Measurements from ENCODE around the gene ANKRD13A.
A peak's percentile ranks its signal among the peaks of the same experiment; 100 is the strongest.
"Not testable (repeated sequence)": the region's sequence is repeated elsewhere in the genome, so short reads cannot be mapped to it uniquely, and the experiment has no call there.

The ANKRD13A gene

GRCh38 chr12:109983432-109984142 is 15.6 kb upstream of the ANKRD13A start:
- no peak for DNase-seq (ENCODE audit: low read depth in 2 of 3, low spot score in 2 of 3)

- DNase-seq (ENCODE audit: low read depth in 2 of 3, low spot score in 2 of 3), result not testable (repeated sequence)
Observed at GRCh38 chr12:109986236-109986635, 13.0 kb upstream of the ANKRD13A start.

GRCh38 chr12:109987615-109988014 is 11.6 kb upstream of the ANKRD13A start:
- DNase-seq (ENCODE audit: low read depth in 2 of 3, low spot score in 2 of 3), result no peak

DNA sequence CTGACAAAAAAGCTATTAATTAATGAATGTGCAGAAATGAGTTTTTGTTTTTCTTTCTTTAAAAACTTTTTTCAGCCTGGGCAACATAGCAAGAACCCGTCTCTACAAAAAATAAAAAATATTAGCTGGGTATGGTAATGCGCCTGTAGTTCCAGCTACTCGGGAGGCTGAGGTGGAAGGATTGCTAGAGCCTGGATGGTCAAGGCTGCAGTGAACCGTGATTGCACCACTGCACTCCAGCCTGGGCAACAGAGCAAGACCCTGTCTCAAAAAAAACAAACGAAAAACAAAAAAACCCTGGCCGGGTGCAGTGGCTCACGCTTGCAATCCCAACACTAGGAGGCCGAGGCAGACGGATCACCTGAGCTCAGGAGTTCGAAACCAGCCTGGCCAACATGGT is 11.0 kb upstream of the ANKRD13A start:
- DNase-seq (ENCODE audit: low read depth in 2 of 3, low spot score in 2 of 3), result no peak

DNA sequence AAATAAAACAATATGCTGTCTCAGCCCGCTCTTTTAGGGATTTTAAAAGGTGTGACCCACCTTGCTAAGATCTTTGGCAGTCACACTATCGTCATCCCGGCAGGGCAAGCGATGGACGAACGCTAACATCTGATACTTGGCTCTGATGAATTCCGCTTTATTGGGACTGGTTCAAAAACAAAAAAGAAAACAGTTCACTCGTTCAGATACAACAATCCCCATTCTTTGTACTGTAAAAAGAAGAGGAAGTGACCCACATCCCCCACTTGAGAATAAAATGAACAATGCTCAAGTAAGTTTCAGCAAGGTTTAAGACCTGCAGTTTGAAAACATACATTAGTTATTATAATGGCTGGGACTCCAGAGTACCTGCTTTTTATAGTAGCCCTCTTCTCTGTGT is 10.3 kb upstream of the ANKRD13A start:
- no peak for DNase-seq (ENCODE audit: low read depth in 2 of 3, low spot score in 2 of 3)

DNA sequence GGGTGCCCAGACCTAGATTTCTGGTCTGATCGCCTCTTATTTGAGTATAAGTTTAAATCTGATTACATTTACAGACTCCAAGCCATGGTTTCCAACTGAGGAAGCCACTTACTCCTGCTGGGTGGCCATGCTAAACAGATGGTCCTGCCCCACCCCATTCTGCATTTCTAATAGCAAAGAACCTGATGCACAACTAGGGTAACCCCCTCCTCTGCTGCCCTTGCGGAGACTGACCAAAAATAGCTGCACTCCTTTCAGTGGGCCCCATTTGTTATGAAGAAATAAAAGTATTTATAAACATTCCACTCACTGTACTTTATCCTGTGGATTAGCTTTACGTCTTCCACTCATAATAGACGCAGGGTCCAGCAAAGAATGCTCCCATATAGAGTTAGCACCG is 9.8 kb upstream of the ANKRD13A start:
- DNase-seq (ENCODE audit: low read depth in 2 of 3, low spot score in 2 of 3), result no peak

DNA sequence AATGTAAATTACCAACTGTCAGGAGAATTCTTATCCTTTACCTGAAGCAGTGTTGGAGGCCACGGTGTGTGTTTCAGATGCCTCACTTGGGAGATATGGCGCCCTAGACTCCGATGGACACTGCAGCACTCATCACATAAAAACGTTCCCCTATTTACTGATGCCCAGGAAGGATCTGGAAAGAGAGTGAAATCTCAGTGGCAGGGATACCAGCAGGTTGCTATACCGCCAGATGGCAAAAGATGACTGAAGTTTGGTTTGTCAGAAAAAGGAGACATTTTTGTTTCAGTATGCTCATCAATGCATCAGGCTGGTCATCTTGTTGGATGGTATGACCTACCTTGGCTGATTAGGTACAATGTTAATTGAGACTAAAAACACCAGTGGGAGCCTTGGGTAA is 7.6 kb upstream of the ANKRD13A start:
- DNase-seq (ENCODE audit: low read depth in 2 of 3, low spot score in 2 of 3), result no peak

DNA sequence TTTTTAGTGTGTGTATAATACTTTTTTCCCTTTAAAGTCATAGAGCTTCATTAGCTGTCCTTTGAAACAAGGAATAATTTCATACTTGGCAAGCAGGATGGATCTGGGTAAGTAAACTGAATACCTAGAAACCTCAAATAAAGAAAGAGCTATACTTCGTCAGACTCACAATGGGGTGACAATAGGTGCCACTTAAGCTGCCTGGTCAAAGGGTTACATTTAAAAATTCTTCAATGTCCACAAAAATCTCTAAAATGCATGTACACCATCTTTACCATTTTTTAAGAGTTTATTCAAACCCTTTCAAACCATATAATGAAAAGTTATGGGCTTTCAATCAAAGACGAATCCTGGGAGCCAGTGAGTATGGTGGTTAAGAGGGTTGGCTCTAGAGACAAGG is 6.1 kb upstream of the ANKRD13A start:
- no peak for DNase-seq (ENCODE audit: low read depth in 2 of 3, low spot score in 2 of 3)

DNA sequence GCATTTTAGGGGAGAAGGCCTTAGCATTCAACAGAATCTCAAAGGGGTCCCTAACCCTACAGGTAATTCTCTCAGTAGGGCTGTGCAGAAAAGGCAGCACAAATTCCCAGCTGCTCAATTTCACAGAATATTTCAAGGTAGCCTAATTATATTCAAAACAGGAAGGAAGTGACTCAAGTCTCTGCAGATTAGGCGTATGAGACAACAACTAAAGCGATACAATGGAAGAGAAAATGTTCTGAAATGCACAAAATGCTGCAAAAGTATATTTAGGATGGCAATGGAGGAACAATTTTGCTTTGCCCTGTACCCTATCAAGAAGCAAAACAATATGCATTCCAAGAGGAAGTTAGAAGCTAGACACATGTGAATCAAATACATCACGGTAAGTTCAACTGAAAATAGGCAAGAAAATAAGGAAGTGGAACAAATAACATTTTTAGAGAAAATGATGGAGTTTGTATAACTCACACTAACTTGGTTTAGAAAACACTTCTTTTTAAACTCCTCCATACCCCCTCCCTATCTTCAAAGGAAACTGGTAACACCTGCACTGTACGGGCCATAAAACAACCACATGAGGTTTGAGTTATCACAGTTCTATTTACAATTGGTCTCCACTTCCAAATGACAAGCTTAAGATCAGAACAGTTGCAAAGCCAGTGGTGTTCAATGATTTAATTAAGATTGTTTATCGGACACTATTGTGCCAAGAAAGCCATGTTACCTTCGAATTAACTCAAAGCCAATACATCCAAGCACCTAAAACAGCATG is 4.6 kb upstream of the ANKRD13A start:
- DNase-seq (ENCODE audit: low read depth in 2 of 3, low spot score in 2 of 3), result no peak

- DNase-seq (ENCODE audit: low read depth in 2 of 3, low spot score in 2 of 3), result no peak
Observed at GRCh38 chr12:109995361-109995685, 3.9 kb upstream of the ANKRD13A start.

GRCh38 chr12:109995686-109996482 is 3.3 kb upstream of the ANKRD13A start, which contains the start of gene GIT2:
Gene GIT2 (minus strand): TSS chr12:109996368. CDS start chr12:109996224, 144 bp downstream.
- peak; percentile 75 to 90 (median 89) for DNase-seq (ENCODE audit: low read depth in 2 of 3, low spot score in 2 of 3)

GRCh38 chr12:109996483-109996853 is 2.8 kb upstream of the ANKRD13A start:
- no peak for DNase-seq (ENCODE audit: low read depth in 2 of 3, low spot score in 2 of 3)

- DNase-seq (ENCODE audit: low read depth in 2 of 3, low spot score in 2 of 3), result no peak
Observed at GRCh38 chr12:109997393-109997792, 1.8 kb upstream of the ANKRD13A start.

GRCh38 chr12:109998241-109998903 is 858 bp upstream of the ANKRD13A start:
- DNase-seq (ENCODE audit: low read depth in 2 of 3, low spot score in 2 of 3), result no peak

- no peak for DNase-seq (ENCODE audit: low read depth in 2 of 3, low spot score in 2 of 3)
Observed at GRCh38 chr12:109999649-109999971, 380 bp downstream of the ANKRD13A start.

DNA sequence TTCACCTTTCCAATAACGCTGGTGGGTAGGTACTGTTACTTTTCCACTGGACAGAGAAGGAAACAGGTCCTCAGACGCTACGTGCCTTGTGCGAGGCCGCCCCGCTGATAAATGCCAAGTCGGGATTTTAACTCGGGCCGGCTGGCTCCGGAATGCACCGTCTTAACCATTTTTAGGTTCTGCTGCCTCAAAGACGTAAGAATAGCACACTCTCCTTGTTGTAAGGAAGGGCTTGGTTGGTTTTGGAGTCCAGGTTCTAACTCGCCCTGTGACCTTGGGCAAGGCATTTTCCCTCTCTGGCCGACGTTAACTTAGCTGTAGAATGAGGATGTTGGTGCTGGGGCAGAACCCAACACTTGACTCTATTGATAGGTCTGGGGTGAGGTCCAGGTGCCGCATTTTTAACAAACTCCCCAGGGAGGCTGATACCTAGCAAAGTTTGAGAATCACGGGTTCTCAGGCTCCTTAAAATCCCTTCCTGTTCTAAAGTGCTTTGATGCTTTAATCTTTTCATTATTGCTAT is 814 bp downstream of the ANKRD13A start:
- no peak for DNase-seq (ENCODE audit: low read depth in 2 of 3, low spot score in 2 of 3)

DNA sequence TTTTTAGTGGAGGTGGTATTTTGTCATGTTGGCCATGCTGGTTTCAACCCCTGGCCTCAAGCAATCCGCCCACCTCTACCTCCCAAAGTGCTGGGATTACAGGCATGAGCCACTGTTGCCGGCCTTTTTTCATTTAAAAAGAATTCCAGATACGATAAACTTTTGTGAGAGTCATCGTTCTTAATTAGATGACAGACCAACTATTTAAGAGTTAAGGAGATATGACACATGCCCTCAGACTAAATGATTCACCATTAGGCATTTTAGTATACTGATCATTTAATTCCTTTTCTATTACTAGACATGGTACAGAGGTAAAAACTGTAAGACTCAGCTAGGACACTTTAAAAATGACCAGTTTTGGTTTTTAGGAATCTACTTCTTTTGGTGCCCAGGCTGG is 2.4 kb downstream of the ANKRD13A start:
- DNase-seq (ENCODE audit: low read depth in 2 of 3, low spot score in 2 of 3), result no peak

- DNase-seq (ENCODE audit: low read depth in 2 of 3, low spot score in 2 of 3), result no peak
Observed at GRCh38 chr12:110002676-110003515, 3.7 kb downstream of the ANKRD13A start.

- no peak for DNase-seq (ENCODE audit: low read depth in 2 of 3, low spot score in 2 of 3)
Observed at GRCh38 chr12:110004598-110004997, 5.4 kb downstream of the ANKRD13A start.

- no peak for DNase-seq (ENCODE audit: low read depth in 2 of 3, low spot score in 2 of 3)
Observed at GRCh38 chr12:110005319-110005973, 6.2 kb downstream of the ANKRD13A start.

Measured in activated CD8-positive, alpha-beta memory T cell treated with anti-CD3 and anti-CD28 coated beads for 48 hours (primary cell).